ENCODE measurements around the gene NSD1.

The NSD1 gene

DNA sequence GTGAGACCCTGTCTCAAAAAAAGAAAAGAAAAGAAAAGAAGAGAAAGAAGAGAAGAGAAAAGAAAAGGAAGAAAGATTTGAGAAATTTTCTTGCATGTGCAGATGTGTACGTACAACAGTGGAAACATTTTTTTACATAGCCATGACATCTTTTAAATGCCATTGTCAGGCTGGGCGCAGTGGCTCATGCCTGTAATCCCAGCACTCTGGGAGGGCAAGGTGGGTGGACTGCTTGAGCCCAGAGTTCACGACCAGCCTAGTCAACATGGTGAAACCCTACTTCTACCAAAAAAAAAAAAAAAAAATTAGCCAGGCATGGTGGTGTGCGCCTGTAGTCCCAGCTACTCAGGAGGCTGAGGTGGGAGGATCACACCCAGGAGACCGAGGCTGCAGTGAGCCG lies 211.3 kb downstream of the NSD1 start:
- TF ChIP-seq, protein P1, sequence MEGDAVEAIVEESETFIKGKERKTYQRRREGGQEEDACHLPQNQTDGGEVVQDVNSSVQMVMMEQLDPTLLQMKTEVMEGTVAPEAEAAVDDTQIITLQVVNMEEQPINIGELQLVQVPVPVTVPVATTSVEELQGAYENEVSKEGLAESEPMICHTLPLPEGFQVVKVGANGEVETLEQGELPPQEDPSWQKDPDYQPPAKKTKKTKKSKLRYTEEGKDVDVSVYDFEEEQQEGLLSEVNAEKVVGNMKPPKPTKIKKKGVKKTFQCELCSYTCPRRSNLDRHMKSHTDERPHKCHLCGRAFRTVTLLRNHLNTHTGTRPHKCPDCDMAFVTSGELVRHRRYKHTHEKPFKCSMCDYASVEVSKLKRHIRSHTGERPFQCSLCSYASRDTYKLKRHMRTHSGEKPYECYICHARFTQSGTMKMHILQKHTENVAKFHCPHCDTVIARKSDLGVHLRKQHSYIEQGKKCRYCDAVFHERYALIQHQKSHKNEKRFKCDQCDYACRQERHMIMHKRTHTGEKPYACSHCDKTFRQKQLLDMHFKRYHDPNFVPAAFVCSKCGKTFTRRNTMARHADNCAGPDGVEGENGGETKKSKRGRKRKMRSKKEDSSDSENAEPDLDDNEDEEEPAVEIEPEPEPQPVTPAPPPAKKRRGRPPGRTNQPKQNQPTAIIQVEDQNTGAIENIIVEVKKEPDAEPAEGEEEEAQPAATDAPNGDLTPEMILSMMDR (IDR thresholded peaks at IDR 0.05; ENCODE audit: insufficient read depth, low read depth, low read length, missing control alignments) = no peak
- no peak overlapping the region for H3K4me3 ChIP-seq (ENCODE audit: low read length)
- DNase-seq (ENCODE audit: low read depth) = no peak

- no peak overlapping the region for H3K4me3 ChIP-seq (ENCODE audit: low read length)
- TF ChIP-seq, protein P1 (IDR thresholded peaks at IDR 0.05; ENCODE audit: insufficient read depth, low read depth, low read length, missing control alignments) = no peak
- no peak for DNase-seq (ENCODE audit: low read depth)
These were observed 213.2 kb downstream of the NSD1 start for GRCh38 chr5:177346820-177347219.

DNA sequence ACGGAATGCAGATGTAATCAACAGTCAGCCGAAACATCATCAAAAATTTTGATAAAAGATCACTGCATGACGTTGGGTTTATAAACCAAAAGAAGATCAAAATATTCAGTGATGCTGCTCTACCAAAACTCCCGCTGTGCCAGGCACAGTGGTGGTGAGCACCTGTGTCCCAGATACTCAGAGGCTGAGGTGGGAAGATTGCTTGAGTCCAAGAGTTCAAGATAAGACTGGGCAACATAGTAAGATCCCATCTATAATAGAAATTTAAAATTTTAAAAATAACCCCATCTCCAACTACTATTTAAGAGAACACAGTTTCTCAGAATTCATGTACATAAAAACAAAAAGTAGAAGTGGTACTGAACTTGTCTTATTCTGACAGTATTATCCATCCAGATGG lies 214.1 kb downstream of the NSD1 start:
- no peak for DNase-seq (ENCODE audit: low read depth)
- TF ChIP-seq, protein P1 (IDR thresholded peaks at IDR 0.05; ENCODE audit: insufficient read depth, low read depth, low read length, missing control alignments) = no peak
- no peak overlapping the region for H3K4me3 ChIP-seq (ENCODE audit: low read length)

DNA sequence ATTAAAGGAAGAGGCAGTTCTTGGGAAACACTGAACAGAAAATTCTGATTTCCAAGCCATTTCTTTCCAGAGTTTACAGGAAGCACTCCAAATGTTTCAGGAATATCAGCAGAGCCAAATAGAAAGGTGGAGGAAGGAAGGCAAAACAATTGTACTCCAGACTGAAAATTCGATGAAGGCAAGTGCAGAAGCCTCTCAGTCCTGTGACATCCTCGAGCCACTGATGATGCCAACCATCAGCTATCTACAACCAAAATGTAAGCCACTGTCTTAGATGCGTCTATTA lies 215.7 kb downstream of the NSD1 start:
- DNase-seq (ENCODE audit: low read depth) = no peak
- no peak overlapping the region for H3K4me3 ChIP-seq (ENCODE audit: low read length)
- TF ChIP-seq, protein P1 (IDR thresholded peaks at IDR 0.05; ENCODE audit: insufficient read depth, low read depth, low read length, missing control alignments) = no peak

DNA sequence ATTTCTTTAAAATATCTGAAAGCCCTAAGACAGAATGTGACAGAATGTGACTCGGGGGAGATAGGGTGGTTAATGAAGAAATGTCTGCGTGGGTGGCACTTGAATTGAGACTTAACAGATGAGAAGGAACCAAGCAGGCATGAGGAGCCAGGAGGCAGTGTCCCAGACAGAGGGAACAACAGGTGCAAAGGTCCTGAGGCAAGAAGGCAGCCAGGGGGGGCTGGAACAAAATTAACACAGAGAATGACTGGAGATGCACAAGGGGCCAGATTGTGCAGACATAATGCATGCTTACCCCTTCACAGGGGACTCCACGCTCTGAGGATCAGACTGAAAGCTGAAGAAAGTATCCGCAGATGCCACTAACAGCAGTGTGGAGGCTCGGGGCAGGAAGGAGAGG lies 216.2 kb downstream of the NSD1 start:
- TF ChIP-seq, protein P1 (IDR thresholded peaks at IDR 0.05; ENCODE audit: insufficient read depth, low read depth, low read length, missing control alignments) = no peak
- no peak for DNase-seq (ENCODE audit: low read depth)
- H3K4me3 ChIP-seq (ENCODE audit: low read length) = no peak overlapping the region
